Hepatocyte (in vitro differentiated cells): ENCODE measurements around the gene PLEKHD1. TPM values are rescaled to one million over a fixed set of nuclear protein-coding genes. Genes with fewer than 3 reads are reported as not detected.
"Not testable (repeated sequence)": the region's sequence is repeated elsewhere in the genome, so short reads cannot be mapped to it uniquely, and the experiment has no call there.

Source experiments
- DNase-seq: peaks from one replicate; pipeline ENCODE4 v3.0.0-alpha.2; 2016; ENCODE audit warnings: low spot score
- H2AFZ ChIP-seq: fragments of 200-600 bp; sonication (generic); 2 replicates; pipeline ENCODE4 v1.6.0; 2016; ENCODE audit warnings: antibody characterized with exemption, mild to moderate bottlenecking
- H3K27ac ChIP-seq: fragments of 200-600 bp; sonication (generic); 2 replicates; pipeline ENCODE4 v1.5.1; 2016; ENCODE audit warnings: mild to moderate bottlenecking
- H3K27me3 ChIP-seq: fragments of 200-600 bp; sonication (generic); 2 replicates; pipeline ENCODE4 v1.6.1; 2016
- H3K36me3 ChIP-seq: fragments of 200-600 bp; sonication (generic); replicated peaks from 2 replicates; pipeline ENCODE4 v1.5.1; 2016; ENCODE audit warnings: low read depth; ENCODE audit not compliant: insufficient read depth
- H3K4me1 ChIP-seq: fragments of 200-600 bp; sonication (generic); 2 replicates; pipeline ENCODE4 v1.5.1; 2016; ENCODE audit warnings: mild to moderate bottlenecking, moderate library complexity; ENCODE audit not compliant: insufficient read depth
- H3K4me2 ChIP-seq: fragments of 200-600 bp; sonication (generic); 2 replicates; pipeline ENCODE4 v1.6.0; 2016
- H3K4me3 ChIP-seq: fragments of 200-600 bp; sonication (generic); 2 replicates; pipeline ENCODE4 v1.5.1; 2016; ENCODE audit warnings: mild to moderate bottlenecking
- H3K79me2 ChIP-seq: fragments of 200-600 bp; sonication (generic); 2 replicates; pipeline ENCODE4 v1.6.0; 2017; ENCODE audit warnings: mild to moderate bottlenecking
- H3K9me2 ChIP-seq: fragments of 200-600 bp; sonication (generic); replicated peaks from 2 replicates; pipeline ENCODE4 v1.6.0; 2017; ENCODE audit warnings: mild to moderate bottlenecking; ENCODE audit not compliant: insufficient read depth
- H3K9me3 ChIP-seq: fragments of 200-600 bp; sonication (generic); 2 replicates; pipeline ENCODE4 v1.5.1; 2016; ENCODE audit warnings: low read depth, mild to moderate bottlenecking
- H4K20me1 ChIP-seq: fragments of 200-600 bp; sonication (generic); 2 replicates; pipeline ENCODE4 v1.6.0; 2016; ENCODE audit warnings: mild to moderate bottlenecking; ENCODE audit not compliant: insufficient read depth, poor library complexity, severe bottlenecking
- EZH2 ChIP-seq: fragments of 200-600 bp; sonication (generic); IDR thresholded peaks from 2 replicates; pipeline ENCODE4 v1.6.1; 2016; ENCODE audit warnings: antibody characterized with exemption, mild to moderate bottlenecking, borderline replicate concordance
- EZH2phosphoT487 ChIP-seq: fragments of 200-600 bp; sonication (generic); IDR thresholded peaks from one replicate; pipeline ENCODE4 v1.6.1; 2018; ENCODE audit warnings: antibody characterized with exemption, mild to moderate bottlenecking, low read depth, moderate library complexity; ENCODE audit not compliant: unreplicated experiment, severe bottlenecking
- WGBS: methylation state at CpG from one replicate; pipeline ENCODE4 v1.1.6; 2016; ENCODE audit warnings: low lambda C conversion rate; ENCODE audit errors: missing lambda C conversion rate; 5-methylcytosine and 5-hydroxymethylcytosine counted together
- polyA plus RNA-seq: library from polyadenylated mRNA; unstranded; fragments of >200 nt; fragmentation: Nextera tagmentation; extraction: Ambion mirVana; gene quantifications from 2 replicates; pipeline ENCODE4 v1.2.1, GENCODE V29; 2016
- total RNA-seq: library from RNA; depleted of rRNA; stranded (reverse); fragments of >200 nt; gene quantifications from 2 replicates; pipeline ENCODE4 v1.2.3, GENCODE V29; 2014
- TF ChIP-seq, protein P1 (sequence below): fragments of 200-600 bp; sonication (generic); IDR thresholded peaks from 2 replicates; pipeline ENCODE4 v1.5.1; 2016; ENCODE audit warnings: antibody characterized with exemption, mild to moderate bottlenecking; ENCODE audit not compliant: poor library complexity

The PLEKHD1 gene
- total and polyA plus RNA-seq, 2 experiments from 2014 or later: not detected

DNA sequence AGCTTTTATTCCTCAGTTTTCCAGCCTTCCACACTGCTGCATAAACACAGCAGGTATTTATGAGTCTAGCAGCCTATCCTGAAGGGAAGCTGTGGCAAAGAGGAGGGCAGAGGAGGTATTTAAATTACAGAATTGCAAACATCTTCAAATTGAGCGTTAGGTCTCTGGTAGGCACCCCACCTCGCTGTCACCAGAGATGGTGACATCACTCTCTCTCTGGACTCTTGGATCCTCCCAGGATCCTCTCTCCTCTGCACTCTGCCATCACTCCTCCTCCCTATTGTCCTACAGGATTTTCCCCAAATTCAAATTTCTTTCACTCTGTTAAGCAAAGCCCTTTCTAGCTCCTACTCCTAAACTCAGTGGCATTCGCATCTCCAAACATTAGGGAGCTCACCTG lies 6.7 kb downstream of the PLEKHD1 start:
- H3K4me3 ChIP-seq: no peak overlapping the region
- WGBS: 72% methylated on average over 3 of the region's 3 CpGs
- H3K27me3 ChIP-seq: peaks cover 23% of the 10 kb centered on the region
- no peaks in the 10 kb centered on the region for H3K9me3 ChIP-seq
- TF ChIP-seq EZH2phosphoT487 (no peak), EZH2 (no peak)
- TF ChIP-seq, protein P1, sequence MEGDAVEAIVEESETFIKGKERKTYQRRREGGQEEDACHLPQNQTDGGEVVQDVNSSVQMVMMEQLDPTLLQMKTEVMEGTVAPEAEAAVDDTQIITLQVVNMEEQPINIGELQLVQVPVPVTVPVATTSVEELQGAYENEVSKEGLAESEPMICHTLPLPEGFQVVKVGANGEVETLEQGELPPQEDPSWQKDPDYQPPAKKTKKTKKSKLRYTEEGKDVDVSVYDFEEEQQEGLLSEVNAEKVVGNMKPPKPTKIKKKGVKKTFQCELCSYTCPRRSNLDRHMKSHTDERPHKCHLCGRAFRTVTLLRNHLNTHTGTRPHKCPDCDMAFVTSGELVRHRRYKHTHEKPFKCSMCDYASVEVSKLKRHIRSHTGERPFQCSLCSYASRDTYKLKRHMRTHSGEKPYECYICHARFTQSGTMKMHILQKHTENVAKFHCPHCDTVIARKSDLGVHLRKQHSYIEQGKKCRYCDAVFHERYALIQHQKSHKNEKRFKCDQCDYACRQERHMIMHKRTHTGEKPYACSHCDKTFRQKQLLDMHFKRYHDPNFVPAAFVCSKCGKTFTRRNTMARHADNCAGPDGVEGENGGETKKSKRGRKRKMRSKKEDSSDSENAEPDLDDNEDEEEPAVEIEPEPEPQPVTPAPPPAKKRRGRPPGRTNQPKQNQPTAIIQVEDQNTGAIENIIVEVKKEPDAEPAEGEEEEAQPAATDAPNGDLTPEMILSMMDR: no peak
- no peak for DNase-seq
- no peak overlapping the region for H2AFZ ChIP-seq
- H3K27ac ChIP-seq: no peak overlapping the region
- H3K4me1 ChIP-seq: no peaks in the 10 kb centered on the region
- H3K36me3 ChIP-seq: no peaks in the 10 kb centered on the region
- H3K79me2 ChIP-seq: no peaks in the 10 kb centered on the region
- H3K9me2 ChIP-seq: no peaks in the 10 kb centered on the region
- H3K4me2 ChIP-seq: no peak overlapping the region
- H4K20me1 ChIP-seq: no peaks in the 10 kb centered on the region

DNA sequence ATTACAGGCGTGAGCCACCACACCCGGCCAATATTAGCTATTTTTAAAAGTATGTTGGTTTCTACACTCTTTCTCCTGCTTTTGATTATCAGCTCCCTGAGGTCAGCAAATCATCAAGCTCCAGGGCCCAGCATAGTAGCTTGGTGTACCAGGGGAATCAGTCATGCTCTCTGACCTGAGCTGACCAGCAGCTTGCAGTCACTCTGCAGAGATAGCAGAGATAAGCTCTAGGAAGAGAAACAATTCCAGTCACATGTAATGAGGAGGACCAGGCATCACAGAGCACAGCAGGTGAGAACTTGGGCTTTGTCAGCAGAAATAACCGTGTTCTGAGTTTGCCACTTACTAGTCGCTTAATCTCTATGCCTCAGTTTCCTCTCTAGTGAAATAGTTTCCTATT lies 8.5 kb downstream of the PLEKHD1 start:
- no peak overlapping the region for H2AFZ ChIP-seq
- H3K27me3 ChIP-seq: peaks cover 6% of the 10 kb centered on the region
- no peaks in the 10 kb centered on the region for H3K9me2 ChIP-seq
- H3K4me2 ChIP-seq: no peak overlapping the region
- no peaks in the 10 kb centered on the region for H3K9me3 ChIP-seq
- no peaks in the 10 kb centered on the region for H3K79me2 ChIP-seq
- no peaks in the 10 kb centered on the region for H3K4me1 ChIP-seq
- WGBS: 61% methylated on average over 4 of the region's 4 CpGs
- TF ChIP-seq, protein P1: no peak
- TF ChIP-seq EZH2phosphoT487: no peak
- no peak for TF ChIP-seq EZH2
- no peaks in the 10 kb centered on the region for H3K36me3 ChIP-seq
- H4K20me1 ChIP-seq: no peaks in the 10 kb centered on the region
- H3K27ac ChIP-seq: no peak overlapping the region
- H3K4me3 ChIP-seq: no peak overlapping the region
- no peak for DNase-seq

DNA sequence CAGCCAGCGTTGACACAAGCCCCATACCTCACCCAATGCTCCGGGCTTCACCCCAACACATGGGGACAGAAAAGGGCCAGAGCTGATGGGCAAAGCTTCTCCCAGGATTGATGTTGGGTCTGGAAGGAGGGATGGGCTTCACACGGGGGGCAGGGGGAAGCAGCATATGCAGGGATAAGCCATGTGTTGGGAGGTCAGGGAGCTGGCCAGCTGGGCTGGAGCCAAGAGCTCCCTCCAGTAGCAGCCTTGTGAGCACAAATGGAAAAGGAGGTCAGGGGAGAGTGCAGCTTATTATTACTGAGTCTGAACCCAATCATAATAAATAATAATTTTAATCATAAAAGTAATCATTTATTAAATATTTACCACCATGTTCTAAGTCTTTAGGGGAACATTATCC lies 9.3 kb downstream of the PLEKHD1 start:
- Histone ChIP-seq H3K4me1 (no peaks in the 10 kb centered on the region), H3K9me2 (no peaks in the 10 kb centered on the region), H3K27me3 (no peaks in the 10 kb centered on the region), H3K79me2 (no peaks in the 10 kb centered on the region), H3K9me3 (no peaks in the 10 kb centered on the region), H3K27ac (no peak overlapping the region), H3K4me3 (no peak overlapping the region), H4K20me1 (no peaks in the 10 kb centered on the region), H3K36me3 (no peaks in the 10 kb centered on the region), H3K4me2 (no peak overlapping the region), H2AFZ (no peak overlapping the region)
- TF ChIP-seq EZH2phosphoT487 (no peak), EZH2 (no peak)
- TF ChIP-seq, protein P1: no peak
- WGBS: 73% methylated on average over 3 of the region's 3 CpGs
- no peak for DNase-seq

DNA sequence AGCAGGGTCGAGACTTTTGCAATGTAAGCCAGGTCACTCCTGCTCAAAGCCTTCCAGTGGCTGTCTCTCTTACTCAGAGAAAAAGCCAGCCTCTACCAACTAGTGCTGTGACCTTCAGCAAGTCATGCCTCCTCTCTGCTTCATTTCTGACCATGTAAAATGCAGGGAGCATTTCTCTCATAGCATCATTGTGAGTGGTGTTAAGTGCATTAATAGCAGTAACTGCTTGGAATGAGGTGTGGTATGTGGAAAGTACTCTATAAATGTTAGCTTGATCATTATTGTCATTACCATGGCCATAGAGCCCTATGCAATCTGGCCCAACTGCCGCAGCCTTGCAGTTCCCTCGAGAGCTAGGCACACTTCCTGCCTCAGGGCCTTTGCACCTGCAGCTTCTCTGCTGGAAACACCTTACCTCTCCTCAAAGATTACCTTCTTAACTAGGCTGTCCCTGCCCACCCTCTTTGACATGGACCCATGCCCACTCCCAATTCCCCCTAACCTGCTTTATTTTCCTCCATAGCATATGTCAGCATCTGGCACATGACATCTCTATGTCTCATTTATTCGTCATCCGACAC lies 10.9 kb downstream of the PLEKHD1 start:
- H4K20me1 ChIP-seq: no peaks in the 10 kb centered on the region
- 87% methylated on average over 5 of the region's 5 CpGs for WGBS
- H3K9me2 ChIP-seq: no peaks in the 10 kb centered on the region
- no peak overlapping the region for H2AFZ ChIP-seq
- no peaks in the 10 kb centered on the region for H3K79me2 ChIP-seq
- H3K4me3 ChIP-seq: no peak overlapping the region
- H3K27ac ChIP-seq: no peak overlapping the region
- no peaks in the 10 kb centered on the region for H3K36me3 ChIP-seq
- H3K27me3 ChIP-seq: no peaks in the 10 kb centered on the region
- H3K4me2 ChIP-seq: no peak overlapping the region
- no peak for DNase-seq
- TF ChIP-seq EZH2phosphoT487 (no peak), EZH2 (no peak)
- TF ChIP-seq, protein P1: no peak
- H3K4me1 ChIP-seq: no peaks in the 10 kb centered on the region
- H3K9me3 ChIP-seq: no peaks in the 10 kb centered on the region

DNA sequence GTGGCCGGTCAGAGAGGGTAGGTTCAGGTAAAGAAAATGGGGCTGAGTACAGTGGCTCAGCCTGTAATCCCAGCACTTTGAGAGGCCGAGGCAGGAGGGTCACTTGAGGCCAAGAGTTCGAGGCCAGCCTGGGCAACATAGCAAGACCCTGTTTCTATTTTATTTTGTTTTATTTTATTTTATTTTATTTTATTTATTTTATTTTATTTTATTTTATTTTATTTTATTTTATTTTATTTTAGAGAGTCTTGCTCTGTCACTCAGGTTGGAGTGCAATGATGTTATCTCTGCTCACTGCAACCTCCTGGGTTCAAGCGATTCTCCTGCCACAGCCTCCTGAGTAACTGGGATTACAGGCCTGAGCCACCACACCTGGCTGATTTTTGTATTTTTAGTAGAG lies 13.3 kb downstream of the PLEKHD1 start:
- not testable (repeated sequence) for H3K36me3 ChIP-seq, H2AFZ ChIP-seq, H3K4me2 ChIP-seq, H4K20me1 ChIP-seq, DNase-seq, H3K27me3 ChIP-seq, H3K27ac ChIP-seq, H3K9me3 ChIP-seq, H3K4me1 ChIP-seq, H3K4me3 ChIP-seq, H3K9me2 ChIP-seq, H3K79me2 ChIP-seq
- 94% methylated on average over 4 of the region's 4 CpGs for WGBS
